MG63 (cell line): Measurements from ENCODE around the gene TC2N. TPM values are rescaled to one million over a fixed set of nuclear protein-coding genes. Genes with fewer than 3 reads are reported as not detected.
A peak's percentile ranks its signal among the peaks of the same experiment; 100 is the strongest.
"Not testable (repeated sequence)": the region's sequence is repeated elsewhere in the genome, so short reads cannot be mapped to it uniquely, and the experiment has no call there.

Source experiments
- DNase-seq: peaks from one replicate; pipeline ENCODE4 v3.0.0-alpha.2; 2020
- H3K27me3 ChIP-seq: fragments of 250-450 bp; sonication (Bioruptor Pico); 2 replicates; pipeline ENCODE4 v1.5.1; 2020; ENCODE audit warnings: mild to moderate bottlenecking, moderate library complexity
- H3K36me3 ChIP-seq: fragments of 250-450 bp; sonication (Bioruptor Pico); 2 replicates; pipeline ENCODE4 v1.5.1; 2020; ENCODE audit warnings: mild to moderate bottlenecking, moderate library complexity
- H3K4me3 ChIP-seq: fragments of 250-450 bp; sonication (Bioruptor Pico); 2 replicates; pipeline ENCODE4 v1.5.1; 2020; ENCODE audit warnings: mild to moderate bottlenecking, moderate library complexity
- H3K9me3 ChIP-seq: fragments of 250-450 bp; sonication (Bioruptor Pico); 2 replicates; pipeline ENCODE4 v1.5.1; 2020; ENCODE audit warnings: mild to moderate bottlenecking, moderate library complexity
- total RNA-seq: library from RNA; depleted of rRNA; stranded (reverse); fragments of >200 nt; shearing (Covaris generic); gene quantifications from 2 replicates; pipeline ENCODE4 v1.2.3, GENCODE V29; 2014; ENCODE audit warnings: low replicate concordance

Gene TC2N
- total RNA-seq, 1 experiment from 2014 or later = 0.53 TPM

GRCh38 chr14:91875525-91876286, 8.4 kb upstream of the TC2N start:
- DNase-seq = no peak
- Histone ChIP-seq H3K4me3 (no peak overlapping the region), H3K27me3 (no peaks in the 10 kb centered on the region), H3K36me3 (no peaks in the 10 kb centered on the region), H3K9me3 (no peaks in the 10 kb centered on the region)

GRCh38 chr14:91873471-91874415, 6.4 kb upstream of the TC2N start:
- Histone ChIP-seq H3K9me3 (no peaks in the 10 kb centered on the region), H3K36me3 (no peaks in the 10 kb centered on the region), H3K4me3 (no peak overlapping the region), H3K27me3 (no peaks in the 10 kb centered on the region)
- no peak for DNase-seq

- no peak overlapping the region for H3K4me3 ChIP-seq
- H3K36me3 ChIP-seq = no peaks in the 10 kb centered on the region
- no peaks in the 10 kb centered on the region for H3K27me3 ChIP-seq
- peak; percentile 85 for DNase-seq
- H3K9me3 ChIP-seq = no peaks in the 10 kb centered on the region
Measured at GRCh38 chr14:91872517-91873470, 5.5 kb upstream of the TC2N start.

- no peak for DNase-seq
- H3K27me3 ChIP-seq = no peaks in the 10 kb centered on the region
- no peaks in the 10 kb centered on the region for H3K9me3 ChIP-seq
- H3K4me3 ChIP-seq = no peak overlapping the region
- no peaks in the 10 kb centered on the region for H3K36me3 ChIP-seq
Measured at GRCh38 chr14:91872011-91872501, 4.7 kb upstream of the TC2N start.

GRCh38 chr14:91871401-91871800, 4.1 kb upstream of the TC2N start:
- H3K27me3 ChIP-seq, H3K9me3 ChIP-seq, H3K36me3 ChIP-seq, H3K4me3 ChIP-seq: not testable (repeated sequence)
- peak; percentile 48 for DNase-seq

GRCh38 chr14:91870890-91871289, 3.6 kb upstream of the TC2N start:
- H3K9me3 ChIP-seq = no peaks in the 10 kb centered on the region
- no peaks in the 10 kb centered on the region for H3K27me3 ChIP-seq
- no peak for DNase-seq
- H3K36me3 ChIP-seq = no peaks in the 10 kb centered on the region
- no peak overlapping the region for H3K4me3 ChIP-seq

GRCh38 chr14:91870001-91870400, 2.7 kb upstream of the TC2N start:
- no peak for DNase-seq
- no peaks in the 10 kb centered on the region for H3K9me3 ChIP-seq
- no peaks in the 10 kb centered on the region for H3K27me3 ChIP-seq
- no peaks in the 10 kb centered on the region for H3K36me3 ChIP-seq
- no peak overlapping the region for H3K4me3 ChIP-seq

GRCh38 chr14:91869556-91869955, 2.2 kb upstream of the TC2N start:
- no peak for DNase-seq
- Histone ChIP-seq H3K27me3 (no peaks in the 10 kb centered on the region), H3K9me3 (no peaks in the 10 kb centered on the region), H3K4me3 (no peak overlapping the region), H3K36me3 (no peaks in the 10 kb centered on the region)

GRCh38 chr14:91866511-91867295, 633 bp downstream of the TC2N start:
- no peaks in the 10 kb centered on the region for H3K27me3 ChIP-seq
- DNase-seq = no peak
- H3K9me3 ChIP-seq = no peaks in the 10 kb centered on the region
- no peaks in the 10 kb centered on the region for H3K36me3 ChIP-seq
- no peak overlapping the region for H3K4me3 ChIP-seq

- DNase-seq = no peak
- Histone ChIP-seq H3K9me3 (no peaks in the 10 kb centered on the region), H3K36me3 (no peaks in the 10 kb centered on the region), H3K4me3 (no peak overlapping the region), H3K27me3 (no peaks in the 10 kb centered on the region)
Measured at GRCh38 chr14:91866061-91866460, 1.3 kb downstream of the TC2N start.

- Histone ChIP-seq H3K36me3 (no peaks in the 10 kb centered on the region), H3K4me3 (no peak overlapping the region), H3K9me3 (no peaks in the 10 kb centered on the region), H3K27me3 (no peaks in the 10 kb centered on the region)
- DNase-seq = no peak
Measured at GRCh38 chr14:91862417-91862816, 4.9 kb downstream of the TC2N start.

GRCh38 chr14:91861091-91861490, 6.2 kb downstream of the TC2N start:
- Histone ChIP-seq H3K27me3 (no peaks in the 10 kb centered on the region), H3K9me3 (no peaks in the 10 kb centered on the region), H3K36me3 (no peaks in the 10 kb centered on the region), H3K4me3 (no peak overlapping the region)
- DNase-seq = no peak

GRCh38 chr14:91860238-91860637, 7.1 kb downstream of the TC2N start:
- Histone ChIP-seq H3K9me3 (no peaks in the 10 kb centered on the region), H3K27me3 (no peaks in the 10 kb centered on the region), H3K4me3 (no peak overlapping the region), H3K36me3 (no peaks in the 10 kb centered on the region)
- DNase-seq = no peak

- H3K9me3 ChIP-seq = no peaks in the 10 kb centered on the region
- H3K4me3 ChIP-seq = no peak overlapping the region
- peak; percentile 37 for DNase-seq
- H3K36me3 ChIP-seq = no peaks in the 10 kb centered on the region
- no peaks in the 10 kb centered on the region for H3K27me3 ChIP-seq
Measured at GRCh38 chr14:91858536-91859275, 8.6 kb downstream of the TC2N start.

GRCh38 chr14:91857614-91858013, 9.7 kb downstream of the TC2N start:
- no peaks in the 10 kb centered on the region for H3K9me3 ChIP-seq
- no peaks in the 10 kb centered on the region for H3K27me3 ChIP-seq

More at GRCh38 chr14:91857614-91858013, 9.7 kb downstream of the TC2N start:
- no peak overlapping the region for H3K4me3 ChIP-seq
- H3K36me3 ChIP-seq = no peaks in the 10 kb centered on the region
- no peak for DNase-seq
